Activated CD4-positive, CD25-positive, alpha-beta regulatory T cell treated with anti-CD3 and anti-CD28 coated beads, Interleukin-2, amount 50 U/mL, for 16 hours (primary cell): ENCODE results near the gene TRIM24.
"Not testable (repeated sequence)": the region's sequence is repeated elsewhere in the genome, so short reads cannot be mapped to it uniquely, and the experiment has no call there.

ENCODE experiments used
- DNase-seq: peaks from one replicate; pipeline ENCODE4 v3.0.0-alpha.2; 2020; ENCODE audit warnings: low read depth, low spot score

The TRIM24 gene

GRCh38 chr7:138460176-138460648 lies at the start of gene TRIM24:
TRIM24 (plus strand) TSS chr7:138460259; CDS start chr7:138460549, 290 bp downstream.
- DNase-seq: peak; percentile 88

- DNase-seq: not testable (repeated sequence)
Measured at GRCh38 chr7:138412077-138412476, 48.0 kb upstream of the TRIM24 start.

- DNase-seq: not testable (repeated sequence)
Measured at GRCh38 chr7:138412921-138413320, 47.1 kb upstream of the TRIM24 start.

- DNase-seq: no peak
Measured at GRCh38 chr7:138417078-138417700, 42.9 kb upstream of the TRIM24 start.

- DNase-seq: no peak
Measured at GRCh38 chr7:138417764-138418163, 42.3 kb upstream of the TRIM24 start.

GRCh38 chr7:138418403-138418802 lies 41.7 kb upstream of the TRIM24 start:
- DNase-seq: not testable (repeated sequence)

GRCh38 chr7:138425026-138425425 lies 35.0 kb upstream of the TRIM24 start:
- no peak for DNase-seq

GRCh38 chr7:138429577-138430250 lies 30.3 kb upstream of the TRIM24 start:
- no peak for DNase-seq

- DNase-seq: no peak
Measured at GRCh38 chr7:138431517-138431916, 28.5 kb upstream of the TRIM24 start.

- no peak for DNase-seq
Measured at GRCh38 chr7:138433583-138434443, 26.2 kb upstream of the TRIM24 start.

GRCh38 chr7:138434597-138435019 lies 25.5 kb upstream of the TRIM24 start:
- no peak for DNase-seq

GRCh38 chr7:138435231-138435919 lies 24.7 kb upstream of the TRIM24 start:
- no peak for DNase-seq

GRCh38 chr7:138436388-138436787 lies 23.7 kb upstream of the TRIM24 start:
- DNase-seq: no peak

GRCh38 chr7:138440460-138440859 lies 19.6 kb upstream of the TRIM24 start:
- no peak for DNase-seq

- DNase-seq: no peak
Measured at GRCh38 chr7:138442822-138443221, 17.2 kb upstream of the TRIM24 start.

- DNase-seq: peak; percentile 8
Measured at GRCh38 chr7:138449580-138449979, 10.5 kb upstream of the TRIM24 start.

GRCh38 chr7:138455609-138456008 lies 4.5 kb upstream of the TRIM24 start:
- DNase-seq: no peak

- no peak for DNase-seq
Measured at GRCh38 chr7:138456220-138456619, 3.8 kb upstream of the TRIM24 start.

- no peak for DNase-seq
Measured at GRCh38 chr7:138458576-138459412, 1.3 kb upstream of the TRIM24 start.

GRCh38 chr7:138459413-138460175 lies 465 bp upstream of the TRIM24 start:
- DNase-seq: peak; percentile 95
